GM12878 (cell line): ENCODE results near the gene PLPP3. TPM values are rescaled to one million over a fixed set of nuclear protein-coding genes. Genes with fewer than 3 reads are reported as not detected.

ENCODE experiments used
- ATAC-seq: fragments of 200-7000 bp; cut with Tn5 transposase; 3 replicates; pipeline ENCODE4 v1.9.1; 2020; ENCODE audit warnings: mild to moderate bottlenecking, moderate library complexity
- BruUV-seq: library from RNA; stranded (reverse); fragments of 400-500 nt; replicated peaks from 2 replicates; lab custom pipeline; 2021; lab: Mats Ljungman, UMichigan
- CTCF ChIA-PET: fragments of 300-600 bp; sonication (Branson Sonifier 250); formaldehyde crosslinking; extraction: SDS; loops from one replicate; lab custom pipeline; 2021; ENCODE audit warnings: inconsistent platforms; lab: Yijun Ruan, JAX
- POLR2A ChIA-PET: fragments of 350-600 bp; formaldehyde crosslinking; extraction: SDS; loops from one replicate; lab custom pipeline; 2021; ENCODE audit warnings: inconsistent platforms; lab: Charles Lee
- RAD21 ChIA-PET: fragments of 300-600 bp; sonication (Branson Sonifier 250); formaldehyde crosslinking; loops from one replicate; lab custom pipeline; 2023; ENCODE audit warnings: antibody characterized with exemption; ENCODE audit not compliant: unreplicated experiment; lab: Charles Lee
- SMC1A ChIA-PET: fragments of 300-600 bp; sonication (Branson Sonifier 250); formaldehyde crosslinking; loops from one replicate; lab custom pipeline; 2023; ENCODE audit not compliant: unreplicated experiment, uncharacterized antibody; lab: Charles Lee
- DNase-seq: peaks from one replicate; pipeline ENCODE4 v3.0.0-alpha.2; 2011; ENCODE audit warnings: low read depth, low spot score
- FAIRE-seq: peaks from 3 replicates; lab custom pipeline; 2011; peaks lifted over from hg19 to GRCh38; lab: Jason Lieb, UNC
- H2AFZ ChIP-seq: 2 replicates; pipeline ENCODE4 v1.6.0; 2011; ENCODE audit warnings: low read depth, low read length, control low read depth; ENCODE audit not compliant: control insufficient read depth
- H3K27ac ChIP-seq: 2 replicates; pipeline ENCODE4 v1.5.1; 2011; ENCODE audit warnings: control low read depth; ENCODE audit not compliant: control insufficient read depth, insufficient read depth
- H3K27me3 ChIP-seq, 2 experiments: replicated peaks in 1 of 2; 2 replicates each; pipeline versions ENCODE4 v1.6.0 to v1.6.1; 2011; ENCODE audit warnings: low read length in 1 of 2; ENCODE audit not compliant: control insufficient read depth in 2 of 2, insufficient read depth in 2 of 2
- H3K36me3 ChIP-seq, 2 experiments: 2 replicates each; pipeline ENCODE4 v1.5.1; 2011; ENCODE audit warnings: low read length in 1 of 2; ENCODE audit not compliant: control insufficient read depth in 2 of 2, insufficient read depth in 2 of 2
- H3K4me1 ChIP-seq: 2 replicates; pipeline ENCODE4 v1.6.1; 2011; ENCODE audit warnings: mild to moderate bottlenecking, low read length, moderate library complexity, mixed read lengths; ENCODE audit not compliant: control insufficient read depth, insufficient read depth
- H3K4me2 ChIP-seq: 2 replicates; pipeline ENCODE4 v1.6.0; 2011; ENCODE audit warnings: control low read depth; ENCODE audit not compliant: control insufficient read depth, insufficient read depth
- H3K4me3 ChIP-seq: fragments of 200-600 bp; sonication (generic); 2 replicates; pipeline ENCODE4 v1.5.1; 2016
- H3K79me2 ChIP-seq: 2 replicates; pipeline ENCODE4 v1.6.0; 2011; ENCODE audit warnings: low read length; ENCODE audit not compliant: control insufficient read depth, insufficient read depth
- H3K9ac ChIP-seq: 2 replicates; pipeline ENCODE4 v1.8.0; 2011; ENCODE audit warnings: low read length, control low read depth, mixed read lengths; ENCODE audit not compliant: control insufficient read depth, insufficient read depth
- H3K9me3 ChIP-seq: replicated peaks from 3 replicates; pipeline ENCODE4 v1.5.1; 2011; ENCODE audit warnings: mild to moderate bottlenecking, low read length; ENCODE audit not compliant: control insufficient read depth, insufficient read depth
- H4K20me1 ChIP-seq: 2 replicates; pipeline ENCODE4 v1.6.0; 2011; ENCODE audit not compliant: control insufficient read depth, insufficient read depth
- CEBPB ChIP-seq, 2 experiments: fragments of 150-350 bp in 1 of 2; IDR thresholded peaks; 2 replicates each; pipeline ENCODE4 v1.6.1; 2012 to 2014; ENCODE audit warnings: low read depth in 2 of 2, low read length in 2 of 2, borderline replicate concordance in 1 of 2, inconsistent platforms in 1 of 2
- CEBPZ ChIP-seq: fragments of 150-350 bp; IDR thresholded peaks from 2 replicates; pipeline ENCODE4 v1.6.1; 2016; ENCODE audit warnings: low read depth, low read length
- FOXM1 ChIP-seq: IDR thresholded peaks from 2 replicates; pipeline ENCODE4 v1.6.1; 2012; ENCODE audit warnings: low read depth, mild to moderate bottlenecking, inconsistent platforms, low read length, moderate library complexity
- HDAC2 ChIP-seq: fragments of 200-600 bp; sonication (generic); IDR thresholded peaks from 2 replicates; pipeline ENCODE4 v1.6.1; 2017
- KDM1A ChIP-seq: fragments of 200-600 bp; sonication (generic); IDR thresholded peaks from 2 replicates; pipeline ENCODE4 v1.6.1; 2016; ENCODE audit warnings: borderline replicate concordance
- SIN3A ChIP-seq: IDR thresholded peaks from 2 replicates; pipeline ENCODE4 v1.6.1; 2012; ENCODE audit warnings: low read depth, low read length, improper control_type of control experiment
- ZBTB4 ChIP-seq: fragments of 450-650 bp; formaldehyde crosslinking; IDR thresholded peaks from 2 replicates; pipeline ENCODE4 v1.4.0; 2022; ENCODE audit warnings: mild to moderate bottlenecking, moderate library complexity
- ZNF687 ChIP-seq: fragments of 450-650 bp; IDR thresholded peaks from 2 replicates; pipeline ENCODE4 v1.6.1; 2017; ENCODE audit warnings: mild to moderate bottlenecking, moderate library complexity
- WGBS: methylation state at CpG from one replicate; pipeline ENCODE4 v1.1.6; 2016; ENCODE audit warnings: low lambda C conversion rate; ENCODE audit not compliant: insufficient replicate concordance, insufficient coverage; ENCODE audit errors: missing lambda C conversion rate; 5-methylcytosine and 5-hydroxymethylcytosine counted together
- in situ Hi-C: fragments of 300-500 bp; cut with MboI; formaldehyde crosslinking; loops from 9 replicates; pipeline ENCODE4 v1.14.3; 2018; ENCODE audit warnings: mixed read lengths
- intact Hi-C: fragments of 100-400 bp; cut with micrococcal nuclease; formaldehyde crosslinking; loops from one replicate; pipeline ENCODE4 v1.14.2; 2022; ENCODE audit not compliant: unreplicated experiment
- polyA plus RNA-seq, 11 experiments: library from polyadenylated mRNA; depleted of rRNA in 4 of 11; unstranded in 6 of 11; stranded (reverse) in 5 of 11; fragments of >200 nt; fragmentation: Nextera tagmentation in 4 of 11; fragmentation: Illumina TruSeq in 1 of 11; extraction: Ambion mirVana in 4 of 11; extraction: Trizol in 1 of 11; gene quantifications; 1 replicate in 1 of 11; 2 replicates in 10 of 11; pipeline versions ENCODE4 v1.2.1 to v1.2.3, GENCODE V29; 2011 to 2016; ENCODE audit warnings: inconsistent platforms in 2 of 11, missing spikeins in 2 of 11, low read depth in 1 of 11
- total RNA-seq, 4 experiments: library from RNA; depleted of rRNA in 3 of 4; stranded (reverse); fragments of >200 nt in 3 of 4; fragmentation: Illumina TruSeq in 1 of 4; extraction: Trizol in 1 of 4; gene quantifications; 2 replicates each; pipeline versions ENCODE4 v1.2.1 to v1.2.3, GENCODE V29; 2013 to 2021

Gene PLPP3
- total and polyA plus RNA-seq, 10 of the 15 experiments (the other 5 are each of a cell fraction or from before 2014, with no cell fraction given): 6.4 to 26.8 (median 9.5) TPM

- H3K4me3 ChIP-seq: no peak overlapping the region
- DNase-seq (no peak), ATAC-seq (no peak), FAIRE-seq (no peak)
- no peaks in the 10 kb centered on the region for H3K9me3 ChIP-seq
- 0% methylated on average over 1 of the region's 1 CpG for WGBS
- TF ChIP-seq HDAC2: no peak
- TF ChIP-seq ZBTB4: no peak
- no peak for TF ChIP-seq CEBPZ
- no peak for TF ChIP-seq FOXM1
- no peak for TF ChIP-seq SIN3A
- no peak for TF ChIP-seq KDM1A
- TF ChIP-seq CEBPB (IDR thresholded peaks at IDR 0.05; ENCODE audit: borderline replicate concordance in 1 of 2, low read depth in 2 of 2, low read length in 2 of 2): no peak
- TF ChIP-seq ZNF687: no peak
- no peaks in the 10 kb centered on the region for H3K4me1 ChIP-seq
- H3K4me2 ChIP-seq: no peak overlapping the region
- no peaks in the 10 kb centered on the region for H4K20me1 ChIP-seq
- H3K36me3 ChIP-seq: no peaks in the 10 kb centered on the region
- H3K27me3 ChIP-seq: no peaks in the 10 kb centered on the region
- intact Hi-C loops: no loop called here
- ChIA-PET RAD21 (interaction anchor here (1.1 kb wide), 1 partner anchor 113 kb away, joined by 4 read pairs; no protein-coding TSS in a partner anchor), CTCF (interaction anchor here (0.7 to 3.0 kb wide), 3 partner anchors 8 to 114 kb away, joined by 3 to 10 read pairs (median 3); no protein-coding TSS in a partner anchor), POLR2A (interaction anchor here (1.2 kb wide), 1 partner anchor 62 kb away, joined by 4 read pairs; no protein-coding TSS in a partner anchor), SMC1A (interaction anchor here (0.7 to 3.3 kb wide), 2 partner anchors 8 to 769 kb away, joined by 4 to 19 read pairs; no protein-coding TSS in a partner anchor)
- no TSS peak for BruUV-seq
- H3K27ac ChIP-seq: no peak overlapping the region
- in situ Hi-C loops: no loop called here
- no peak overlapping the region for H3K9ac ChIP-seq
- H2AFZ ChIP-seq: no peak overlapping the region
- no peaks in the 10 kb centered on the region for H3K79me2 ChIP-seq
Observed at GRCh38 chr1:56463376-56463775, 116.0 kb downstream of the PLPP3 start.
